ENCODE data around the gene MID2.
"Not testable (repeated sequence)": the region's sequence is repeated elsewhere in the genome, so short reads cannot be mapped to it uniquely, and the experiment has no call there.

The MID2 gene, protein sequence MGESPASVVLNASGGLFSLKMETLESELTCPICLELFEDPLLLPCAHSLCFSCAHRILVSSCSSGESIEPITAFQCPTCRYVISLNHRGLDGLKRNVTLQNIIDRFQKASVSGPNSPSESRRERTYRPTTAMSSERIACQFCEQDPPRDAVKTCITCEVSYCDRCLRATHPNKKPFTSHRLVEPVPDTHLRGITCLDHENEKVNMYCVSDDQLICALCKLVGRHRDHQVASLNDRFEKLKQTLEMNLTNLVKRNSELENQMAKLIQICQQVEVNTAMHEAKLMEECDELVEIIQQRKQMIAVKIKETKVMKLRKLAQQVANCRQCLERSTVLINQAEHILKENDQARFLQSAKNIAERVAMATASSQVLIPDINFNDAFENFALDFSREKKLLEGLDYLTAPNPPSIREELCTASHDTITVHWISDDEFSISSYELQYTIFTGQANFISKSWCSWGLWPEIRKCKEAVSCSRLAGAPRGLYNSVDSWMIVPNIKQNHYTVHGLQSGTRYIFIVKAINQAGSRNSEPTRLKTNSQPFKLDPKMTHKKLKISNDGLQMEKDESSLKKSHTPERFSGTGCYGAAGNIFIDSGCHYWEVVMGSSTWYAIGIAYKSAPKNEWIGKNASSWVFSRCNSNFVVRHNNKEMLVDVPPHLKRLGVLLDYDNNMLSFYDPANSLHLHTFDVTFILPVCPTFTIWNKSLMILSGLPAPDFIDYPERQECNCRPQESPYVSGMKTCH

DNA sequence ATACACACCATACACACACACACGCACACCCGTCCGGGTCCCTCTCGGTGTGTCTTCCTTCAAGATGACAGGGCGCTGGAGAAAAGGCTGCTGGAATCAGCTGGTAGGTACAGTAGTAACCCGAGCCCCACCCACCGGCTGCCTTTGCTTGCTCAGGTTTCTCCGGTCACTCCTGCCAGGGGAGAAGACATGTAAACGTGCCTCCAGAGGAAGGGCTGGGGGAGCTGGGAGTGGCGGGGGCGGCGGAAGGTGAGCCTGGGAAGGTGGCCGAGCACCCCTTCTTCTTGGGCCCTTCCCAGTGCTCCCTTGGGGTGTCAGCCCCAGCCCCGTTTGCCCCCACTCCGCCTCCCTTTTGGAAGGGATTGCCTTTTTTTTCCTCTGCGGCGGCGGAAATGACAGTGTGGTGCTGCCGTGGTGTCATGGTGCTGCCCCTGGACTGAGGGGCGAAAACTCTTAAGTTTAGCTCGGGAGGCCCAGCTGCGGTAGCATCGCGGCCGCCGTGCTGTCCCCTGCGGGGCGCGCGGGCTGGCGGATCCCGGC, at the start of gene MID2:
TSS of gene MID2 (plus strand) at position 169 of the 540 bp plus-strand sequence. CDS start 561 bp downstream, outside the sequence.
- DNase-seq (ENCODE audit: low spot score): peak; percentile 53

DNA sequence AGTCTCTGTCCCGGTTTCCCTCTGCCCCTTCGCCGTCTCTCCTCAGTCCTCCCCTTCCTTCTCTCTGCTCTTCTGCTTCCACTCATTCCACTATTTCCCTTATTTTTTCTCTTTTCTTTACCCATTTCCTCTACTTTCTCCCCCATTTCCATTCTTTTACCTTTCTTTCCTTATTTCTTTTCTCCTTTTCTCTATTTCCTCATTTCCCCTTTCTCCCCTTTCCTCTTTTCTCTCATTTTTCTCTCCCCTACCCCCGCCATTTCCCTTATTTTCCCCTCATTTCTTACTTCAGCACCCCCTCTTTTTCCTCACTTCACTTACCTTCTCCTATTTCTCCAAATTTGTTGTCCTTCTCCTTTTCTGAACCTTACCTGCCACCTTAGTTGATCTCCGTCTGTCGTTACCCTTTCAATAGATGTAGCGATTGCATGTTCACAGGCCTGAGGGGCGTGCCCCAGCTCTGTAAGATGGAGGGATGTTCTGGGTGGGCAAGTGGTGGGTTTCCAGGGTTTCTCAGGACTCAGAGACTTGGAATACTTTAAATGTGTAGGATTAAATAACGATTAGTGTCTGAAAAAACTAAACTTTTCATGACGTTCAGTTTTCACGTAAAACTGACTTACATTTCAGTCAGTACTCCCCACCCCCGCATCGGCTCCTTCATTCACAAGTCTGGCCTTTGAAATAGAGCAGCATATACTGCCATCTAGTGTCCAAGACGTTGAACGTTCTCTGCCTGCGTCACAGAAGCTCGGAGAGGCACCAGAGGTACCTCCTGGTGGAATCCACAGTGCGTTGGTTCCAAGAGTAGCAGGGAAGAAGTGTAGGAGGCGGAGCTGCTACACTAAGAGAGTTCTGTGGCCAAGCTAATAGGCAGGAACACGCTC, 48.8 kb upstream of the MID2 start:
- peak; percentile 83 for DNase-seq (ENCODE audit: low spot score)

DNA sequence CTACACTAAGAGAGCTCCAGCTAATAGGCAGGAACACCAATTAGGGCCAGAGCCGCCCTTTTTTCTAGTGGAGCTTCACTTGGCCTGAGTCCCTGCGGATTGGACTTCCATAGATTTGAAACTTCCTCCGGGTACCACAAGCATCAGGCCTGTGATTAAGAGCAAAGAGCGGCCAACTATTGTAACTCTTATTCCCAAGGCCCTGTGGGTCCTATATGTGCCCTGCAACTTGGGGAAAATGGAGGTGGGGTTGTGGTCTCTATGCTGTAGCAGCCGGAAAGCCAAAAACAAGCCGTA, 48.2 kb upstream of the MID2 start, which contains the start of gene NCBP2L:
TSS of gene NCBP2L (plus strand) at position 198 of the 297 bp plus-strand sequence. CDS start 16,488 bp downstream, outside the sequence.
- DNase-seq (ENCODE audit: low spot score): no peak

DNA sequence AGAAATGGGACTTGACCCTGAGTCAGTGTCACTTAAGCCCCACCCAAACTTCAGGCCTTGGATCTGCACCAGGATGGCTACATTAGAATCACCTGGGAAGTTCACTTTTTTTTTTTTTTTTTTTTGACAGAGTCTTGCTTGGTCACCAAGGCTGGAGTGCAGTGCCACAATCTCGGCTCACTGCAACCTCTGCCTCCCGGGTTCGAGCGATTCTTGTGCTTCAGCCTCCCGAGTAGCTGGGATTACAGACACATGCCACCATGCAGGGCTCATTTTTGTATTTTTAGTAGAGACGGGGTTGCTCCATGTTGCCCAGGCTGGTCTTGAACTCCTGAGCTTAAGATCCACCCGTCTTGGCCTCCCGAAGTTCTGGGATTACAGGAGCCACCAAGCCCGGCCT, 45.1 kb upstream of the MID2 start:
- DNase-seq (ENCODE audit: low spot score): no peak

DNA sequence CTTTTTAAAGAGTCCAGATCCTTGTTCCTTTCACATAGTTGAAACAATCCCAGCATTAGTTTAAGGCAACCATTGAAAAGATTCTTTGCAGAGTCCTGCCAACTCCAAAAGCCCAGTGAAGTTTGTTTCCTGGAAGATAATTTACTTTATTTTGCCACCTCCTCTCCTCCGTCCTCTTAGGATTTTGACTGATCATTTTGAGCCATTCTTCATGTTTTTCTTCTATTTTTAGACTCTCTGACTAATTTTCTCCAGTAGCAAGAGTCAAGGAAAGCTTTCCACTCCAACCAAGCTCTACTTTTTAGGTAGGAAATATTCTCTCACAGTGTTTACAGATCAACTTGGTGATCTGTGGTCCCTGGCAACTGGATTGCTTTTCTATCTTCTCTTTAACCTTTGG, 37.8 kb upstream of the MID2 start:
- no peak for DNase-seq (ENCODE audit: low spot score)

DNA sequence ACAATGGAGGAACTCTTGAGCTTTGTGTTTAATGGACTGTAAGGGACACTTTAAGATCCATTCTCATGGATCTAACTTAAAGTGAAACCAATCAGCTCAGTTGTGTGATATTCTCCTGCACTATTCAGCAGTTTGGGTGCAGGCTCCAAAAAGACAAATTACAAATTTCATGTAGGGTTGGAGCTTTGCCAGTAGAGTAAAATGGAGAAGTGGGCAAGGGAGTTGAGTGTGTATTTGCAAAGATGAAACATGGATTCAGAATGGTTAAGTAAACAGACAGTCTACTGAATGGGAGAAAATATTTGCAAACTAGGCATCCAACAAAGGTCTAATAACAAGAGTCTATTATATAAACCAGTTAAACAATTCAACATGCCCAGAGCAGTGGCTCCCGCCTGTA, 21.2 kb upstream of the MID2 start:
- no peak for DNase-seq (ENCODE audit: low spot score)

DNA sequence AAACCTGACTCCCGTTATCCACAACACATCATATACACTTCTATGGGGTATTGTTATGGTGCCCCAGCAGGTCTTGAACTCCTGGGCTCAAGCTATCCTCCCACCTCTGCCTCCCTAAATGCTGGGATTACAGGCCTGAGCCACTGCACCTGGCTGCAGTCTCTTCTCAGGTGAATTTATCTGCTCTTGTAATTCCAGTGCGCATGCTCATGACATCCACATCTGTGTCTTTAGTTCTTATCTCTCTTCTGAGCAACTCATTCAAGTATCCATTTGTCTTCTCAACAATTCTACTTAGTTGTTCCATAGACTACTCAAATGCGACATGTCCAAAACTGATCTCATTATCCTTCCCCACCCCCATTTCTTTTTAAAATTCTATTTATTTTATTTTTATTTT, 20.5 kb upstream of the MID2 start:
- DNase-seq (ENCODE audit: low spot score): no peak

DNA sequence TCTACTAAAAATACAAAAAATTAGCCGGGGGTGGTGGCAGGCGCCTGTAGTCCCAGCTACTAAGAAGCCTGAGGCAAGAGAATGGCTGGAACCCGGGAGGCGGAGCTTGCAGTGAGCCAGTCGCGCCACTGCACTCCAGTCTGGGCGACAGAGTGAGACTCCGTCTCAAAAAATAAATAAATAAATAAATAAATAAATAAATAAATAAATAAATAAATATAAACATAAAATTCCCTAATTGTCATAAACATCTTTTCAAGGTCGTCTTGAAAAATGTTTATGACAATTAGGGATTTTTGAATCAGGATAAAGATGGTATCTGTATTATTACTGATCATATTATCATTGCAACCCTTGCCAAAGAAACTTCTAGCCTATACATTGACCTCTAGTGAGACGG, 15.6 kb upstream of the MID2 start:
- DNase-seq (ENCODE audit: low spot score): not testable (repeated sequence)

DNA sequence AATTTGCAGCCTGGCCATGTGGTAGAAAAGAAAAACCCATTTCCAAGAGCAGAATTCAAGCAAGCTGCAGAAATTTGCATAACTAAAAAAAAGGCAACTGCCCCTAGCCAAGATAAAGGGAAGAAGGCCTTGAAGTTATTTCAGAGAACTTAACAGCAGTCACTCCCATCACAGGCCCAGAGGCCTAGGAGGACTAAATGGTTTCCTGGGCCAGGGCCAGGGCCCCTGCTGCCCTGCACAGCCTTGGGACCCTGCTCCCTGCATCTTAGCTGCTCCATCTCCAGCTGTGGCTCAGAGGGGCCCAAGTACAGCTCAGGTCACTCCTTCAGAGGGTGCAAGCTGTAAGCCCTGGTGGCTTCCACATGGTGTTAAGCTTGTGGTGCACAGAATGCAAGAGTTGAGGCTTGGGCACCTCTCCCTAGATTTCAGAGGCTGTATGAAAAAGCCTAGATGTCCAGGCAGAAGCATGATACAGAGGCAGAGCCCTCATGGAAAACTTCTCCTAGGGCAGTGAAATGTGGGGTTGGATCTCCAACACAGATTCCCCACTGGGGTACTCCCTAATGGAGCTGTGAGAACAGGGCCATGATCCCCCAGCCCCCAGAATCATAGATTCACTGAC, 6.7 kb upstream of the MID2 start:
- DNase-seq (ENCODE audit: low spot score): no peak

DNA sequence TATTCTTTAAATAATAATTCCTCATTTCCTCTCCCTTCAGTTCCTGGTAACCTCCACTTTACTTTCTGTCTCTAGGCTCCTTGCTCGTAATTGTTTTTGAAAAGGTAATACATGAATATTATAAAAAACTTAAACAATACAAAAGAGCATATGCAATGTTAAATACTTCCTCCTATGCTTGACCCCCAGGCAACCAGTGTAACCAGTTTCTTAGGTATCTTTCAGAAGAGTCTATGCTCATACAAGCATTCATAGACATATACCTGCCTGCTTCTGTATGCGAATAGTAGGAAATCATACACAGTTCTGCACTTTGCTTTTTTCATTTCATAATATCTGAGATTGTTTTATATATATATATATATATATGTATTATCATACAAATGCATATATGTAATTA, 2.6 kb upstream of the MID2 start:
- DNase-seq (ENCODE audit: low spot score): no peak

DNA sequence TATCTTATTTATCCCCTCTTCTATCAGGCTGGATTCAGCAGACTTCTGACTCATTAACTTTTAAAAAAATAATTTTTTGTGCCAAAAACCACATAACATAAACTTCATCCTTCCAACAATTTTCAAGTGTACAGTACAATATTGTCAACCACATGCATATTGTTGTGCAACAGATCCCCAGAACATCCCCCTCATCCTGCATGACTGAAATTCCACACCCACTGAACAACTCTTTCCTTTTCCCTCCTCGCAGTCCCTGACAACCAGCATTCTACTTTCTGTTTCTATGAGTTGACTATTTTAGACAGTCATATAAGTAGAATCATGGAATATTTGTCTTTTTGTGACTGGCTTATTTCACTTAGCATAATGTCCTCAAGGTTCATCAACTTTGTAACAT, 2.2 kb upstream of the MID2 start:
- no peak for DNase-seq (ENCODE audit: low spot score)

DNA sequence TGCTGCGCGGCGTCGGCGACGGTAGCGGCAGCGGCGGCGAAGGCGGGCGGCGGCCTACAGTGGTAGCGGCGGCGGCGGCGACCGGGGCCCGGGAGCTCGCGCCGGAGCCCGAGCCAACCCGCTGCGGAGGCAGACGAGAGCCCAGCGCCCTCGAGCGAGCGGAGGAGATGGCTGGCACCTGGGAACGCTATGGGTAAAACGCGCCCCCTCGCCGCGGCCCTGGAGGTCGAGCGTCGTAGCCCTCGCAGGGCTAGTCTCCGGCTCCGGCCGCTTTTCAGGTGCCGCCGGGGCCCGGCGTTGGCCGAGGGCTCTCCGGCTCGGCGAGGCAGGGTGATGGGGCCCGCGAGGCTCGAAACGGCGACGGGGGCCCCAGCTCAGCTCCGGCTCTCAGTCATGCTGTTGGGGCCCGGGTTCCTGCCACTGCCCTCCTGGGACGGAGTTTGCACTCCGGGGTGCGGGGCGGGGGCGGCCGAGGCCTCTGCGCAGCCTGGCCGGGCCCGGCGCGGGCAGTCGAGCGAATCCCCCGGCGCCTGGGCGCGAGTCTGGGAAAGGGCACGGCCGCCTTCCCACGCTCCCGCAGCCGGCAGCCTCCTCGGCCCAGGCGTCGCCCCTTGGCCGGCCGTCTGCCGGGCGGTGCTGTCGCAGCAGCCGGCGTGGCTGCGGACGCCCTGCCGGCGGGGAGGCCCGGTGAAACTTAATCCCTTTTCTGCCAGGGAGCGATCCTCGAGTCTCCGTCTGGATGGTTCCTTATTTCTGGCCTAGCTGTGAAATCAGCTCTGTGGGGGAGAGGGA, 768 bp downstream of the MID2 start:
- DNase-seq (ENCODE audit: low spot score): peak; percentile 16

DNA sequence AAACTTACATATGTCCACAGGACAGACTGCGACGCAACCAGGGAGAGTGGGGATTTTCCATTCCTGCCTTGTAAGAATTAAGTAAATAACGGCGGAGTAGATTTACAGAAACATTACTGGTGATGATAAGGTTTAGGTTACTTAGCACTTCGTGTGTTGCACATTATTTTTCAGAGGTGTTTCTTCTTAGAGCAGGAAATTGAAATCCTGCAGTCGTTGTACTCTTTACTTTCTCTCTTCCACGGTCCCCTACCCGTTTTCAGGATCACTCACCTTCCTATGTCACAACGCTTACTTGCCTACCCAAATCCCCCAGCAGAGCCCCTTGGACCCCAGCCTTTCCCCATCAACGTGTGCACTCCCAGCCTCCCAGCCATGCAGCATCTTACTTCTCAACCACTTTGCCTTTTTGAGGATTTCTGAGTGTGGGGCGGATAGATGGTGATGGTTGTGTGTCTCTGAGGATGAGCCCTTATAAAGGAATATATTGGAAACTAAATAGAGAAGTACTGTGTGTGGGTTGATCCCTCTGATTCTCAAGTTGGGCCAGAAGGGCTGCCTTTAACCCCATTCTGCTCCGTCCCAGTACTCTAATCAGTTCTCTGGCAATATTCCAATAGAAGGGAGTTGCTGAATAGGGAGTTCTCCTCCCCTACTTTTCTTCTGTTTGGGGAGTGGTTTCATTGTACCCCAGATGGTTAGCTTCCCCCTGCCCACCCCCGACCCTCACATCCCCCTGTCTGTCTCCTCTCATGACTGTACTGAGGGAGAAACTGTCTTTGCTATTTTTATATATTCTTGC, 1.6 kb downstream of the MID2 start:
- no peak for DNase-seq (ENCODE audit: low spot score)

DNA sequence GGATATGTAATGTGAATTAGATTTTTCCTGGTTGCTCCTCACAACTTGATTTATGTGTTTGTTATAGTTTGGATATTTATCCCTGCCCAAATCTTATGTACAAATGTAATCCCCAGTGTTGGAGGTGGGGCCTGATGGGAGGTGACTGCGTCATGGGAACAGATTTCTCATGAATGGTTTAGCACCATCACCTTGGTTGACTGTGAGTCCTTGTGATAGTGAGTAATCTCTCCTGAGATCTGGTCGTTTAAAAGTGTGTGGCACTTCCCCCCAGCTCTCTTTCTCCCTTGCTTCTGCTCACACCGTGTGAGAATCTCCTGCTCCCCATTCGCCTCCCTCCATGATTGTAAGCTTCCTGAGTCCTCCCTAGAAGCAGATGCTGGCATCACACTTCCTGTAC, 2.2 kb downstream of the MID2 start:
- DNase-seq (ENCODE audit: low spot score): no peak

DNA sequence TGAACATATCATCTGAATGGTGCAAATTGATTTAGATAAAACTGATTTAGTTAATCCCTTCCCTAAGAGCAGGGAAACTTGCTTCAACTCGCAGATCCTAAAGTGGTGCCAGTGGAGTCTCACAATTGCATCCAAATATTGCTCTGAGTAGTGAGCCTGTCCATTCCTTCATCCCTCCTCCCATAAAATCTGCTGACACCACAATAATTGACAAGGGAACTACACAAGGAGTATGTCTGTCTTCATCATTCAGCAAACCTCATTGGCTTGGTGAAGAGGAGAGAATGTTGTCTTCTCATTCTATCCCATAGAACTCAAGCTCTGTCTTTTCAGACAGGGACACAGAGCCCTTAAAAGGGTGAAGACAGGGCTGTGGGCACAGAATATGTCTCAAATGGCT, 4.2 kb downstream of the MID2 start:
- DNase-seq (ENCODE audit: low spot score): no peak

DNA sequence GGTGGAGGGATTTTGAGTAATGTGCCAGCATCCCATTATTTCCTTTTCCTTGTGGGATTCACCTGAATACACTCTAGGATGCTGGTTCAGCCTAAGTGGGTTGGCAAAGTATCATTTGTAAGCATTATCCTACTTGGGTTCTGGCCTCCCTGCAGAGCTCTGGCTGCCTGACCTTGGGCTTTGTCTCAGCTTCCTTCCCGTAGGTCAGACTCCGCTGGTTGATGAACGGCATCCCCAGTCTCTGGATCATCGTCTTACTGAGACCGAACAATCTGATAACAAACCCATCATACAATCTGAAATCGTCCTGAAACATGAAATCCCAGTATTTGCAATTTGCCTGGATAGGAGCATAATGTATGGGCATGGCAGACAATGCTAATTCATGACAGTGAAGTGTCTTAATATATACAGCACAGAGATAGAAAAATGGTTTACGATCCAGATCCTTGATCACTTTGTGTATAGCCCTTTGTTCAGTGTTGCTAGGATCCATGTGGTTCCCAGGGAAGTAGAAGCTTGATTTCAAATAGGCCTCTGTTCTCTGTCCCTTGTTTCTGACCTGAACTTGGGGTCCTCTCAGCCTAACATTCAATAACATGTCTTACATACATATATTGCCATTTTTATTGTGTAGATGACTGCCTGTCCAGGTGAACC, 5.5 kb downstream of the MID2 start:
- no peak for DNase-seq (ENCODE audit: low spot score)

DNA sequence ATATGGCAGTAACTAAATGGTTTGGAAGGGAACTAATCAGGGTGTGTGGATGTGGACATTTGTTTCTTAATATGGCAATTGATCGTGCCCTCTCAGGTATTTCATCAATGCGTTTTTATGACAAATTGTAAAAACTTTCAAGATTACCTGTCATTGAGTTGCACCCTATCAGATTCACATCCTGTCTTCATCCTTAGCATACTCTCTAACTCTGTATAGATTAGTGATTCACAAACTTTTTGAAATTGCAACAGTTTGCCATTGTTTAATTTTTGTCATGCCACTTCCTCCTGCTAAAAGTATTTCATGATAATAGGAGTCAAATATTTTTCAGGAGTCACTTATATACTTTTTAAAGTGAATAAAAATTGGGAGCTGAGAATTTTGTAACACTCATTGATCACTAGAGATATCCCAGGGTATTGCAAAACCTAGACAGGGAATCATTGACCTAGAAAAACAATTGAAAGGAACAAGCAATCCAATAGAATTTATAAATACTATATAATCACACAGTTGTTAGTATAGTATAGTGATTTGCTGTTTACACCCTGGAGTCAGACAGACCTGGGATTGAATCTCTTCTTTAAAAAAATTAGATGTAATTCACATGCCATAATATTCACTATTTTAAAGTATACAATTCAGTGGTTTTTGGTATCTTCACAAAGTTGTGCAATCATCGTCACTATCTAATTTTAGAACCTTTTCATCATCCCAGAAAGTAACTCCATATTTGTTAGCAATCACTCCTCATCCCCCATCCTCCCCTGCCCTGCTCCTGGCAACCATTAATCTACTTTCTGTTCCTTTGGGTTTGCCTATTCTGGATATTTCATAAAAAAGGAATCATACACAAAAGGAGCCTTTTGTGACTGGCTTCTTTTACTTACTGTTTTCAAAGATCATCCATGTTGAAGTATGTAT, 8.9 kb downstream of the MID2 start:
- no peak for DNase-seq (ENCODE audit: low spot score)

DNA sequence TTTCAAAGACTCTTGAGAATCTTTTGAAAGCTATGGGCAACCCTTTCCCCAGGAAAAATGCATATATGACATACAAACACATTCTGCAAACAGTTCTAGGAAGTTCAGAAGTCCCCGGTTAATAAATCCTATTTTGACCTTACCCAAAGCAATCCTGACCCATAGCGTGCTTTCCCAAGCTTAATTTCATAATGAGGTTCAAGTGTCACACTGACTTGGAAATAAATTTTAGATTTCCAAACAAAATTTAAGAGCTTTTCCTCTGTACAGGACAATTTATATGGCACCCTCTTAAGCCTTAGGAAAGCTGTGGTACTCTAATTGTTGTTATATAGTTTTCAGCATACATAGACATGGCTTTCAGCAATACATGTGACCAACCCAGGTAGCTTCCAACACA, 11.3 kb downstream of the MID2 start:
- no peak for DNase-seq (ENCODE audit: low spot score)

DNA sequence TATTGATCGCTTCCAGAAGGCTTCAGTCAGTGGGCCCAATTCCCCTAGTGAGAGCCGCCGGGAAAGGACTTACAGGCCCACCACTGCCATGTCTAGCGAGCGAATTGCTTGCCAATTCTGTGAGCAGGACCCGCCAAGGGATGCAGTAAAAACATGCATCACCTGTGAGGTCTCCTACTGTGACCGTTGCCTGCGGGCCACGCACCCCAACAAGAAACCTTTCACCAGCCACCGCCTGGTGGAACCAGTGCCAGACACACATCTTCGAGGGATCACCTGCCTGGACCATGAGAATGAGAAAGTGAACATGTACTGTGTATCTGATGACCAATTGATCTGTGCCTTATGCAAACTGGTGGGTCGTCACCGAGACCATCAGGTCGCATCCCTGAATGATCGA, 15.3 kb downstream of the MID2 start:
- no peak for DNase-seq (ENCODE audit: low spot score)

All from CD4-positive, alpha-beta T cell treated with Interleukin-6 at 100 ng/mL for 8 hours (primary cell).